HG03064 (cell line): ENCODE results near the gene AQP3.
"Not testable (repeated sequence)": the region's sequence is repeated elsewhere in the genome, so short reads cannot be mapped to it uniquely, and the experiment has no call there.

Source experiments
- ATAC-seq: cut with Tn5 transposase; IDR thresholded peaks from one replicate; pipeline ENCODE4 v1.9.1; 2021; ENCODE audit warnings: low read depth; ENCODE audit not compliant: unreplicated experiment

Gene AQP3

GRCh38 chr9:33443464-33444154 lies 3.8 kb downstream of the AQP3 start:
- no peak for ATAC-seq

GRCh38 chr9:33443047-33443446 lies 4.3 kb downstream of the AQP3 start:
- no peak for ATAC-seq

DNA sequence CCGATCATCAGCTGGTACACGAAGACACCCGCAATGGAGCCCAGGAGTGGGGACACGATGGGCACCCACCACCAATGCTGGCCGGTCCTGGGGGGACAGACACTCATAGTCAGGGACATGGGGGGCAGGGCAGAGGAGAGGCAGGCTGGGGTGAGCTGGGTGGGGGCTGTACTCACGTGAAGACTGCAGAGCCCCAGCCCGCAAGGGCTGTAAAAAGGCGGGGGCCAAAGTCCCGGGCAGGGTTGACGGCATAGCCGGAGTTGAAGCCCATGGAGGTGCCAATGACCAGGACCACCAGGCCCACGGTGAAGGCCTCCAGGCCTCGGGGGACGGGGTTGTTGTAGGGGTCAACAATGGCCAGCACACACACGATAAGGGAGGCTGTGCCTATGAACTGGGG lies 5.3 kb downstream of the AQP3 start:
- ATAC-seq = no peak

DNA sequence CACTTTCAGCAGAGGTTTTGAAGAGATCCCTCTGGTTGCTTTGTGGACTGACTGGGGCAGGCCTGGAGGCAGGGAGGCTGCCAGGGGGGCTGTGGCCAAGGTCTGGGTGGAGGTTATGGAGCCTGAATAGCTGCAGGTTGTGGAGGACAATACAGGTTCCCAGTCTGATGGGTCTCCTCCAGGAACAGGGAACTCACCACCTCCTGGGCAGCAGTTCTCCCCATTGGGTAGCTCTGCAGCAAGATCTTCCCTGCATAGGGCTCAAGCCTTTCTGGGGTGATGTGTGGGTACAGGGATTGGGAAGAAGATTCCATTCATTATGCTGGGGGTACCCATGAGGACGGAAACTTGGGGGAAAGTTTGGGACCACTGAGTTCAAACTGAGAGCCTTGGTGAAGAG lies 6.8 kb downstream of the AQP3 start:
- ATAC-seq = no peak

GRCh38 chr9:33440204-33440603 lies 7.2 kb downstream of the AQP3 start:
- no peak for ATAC-seq

DNA sequence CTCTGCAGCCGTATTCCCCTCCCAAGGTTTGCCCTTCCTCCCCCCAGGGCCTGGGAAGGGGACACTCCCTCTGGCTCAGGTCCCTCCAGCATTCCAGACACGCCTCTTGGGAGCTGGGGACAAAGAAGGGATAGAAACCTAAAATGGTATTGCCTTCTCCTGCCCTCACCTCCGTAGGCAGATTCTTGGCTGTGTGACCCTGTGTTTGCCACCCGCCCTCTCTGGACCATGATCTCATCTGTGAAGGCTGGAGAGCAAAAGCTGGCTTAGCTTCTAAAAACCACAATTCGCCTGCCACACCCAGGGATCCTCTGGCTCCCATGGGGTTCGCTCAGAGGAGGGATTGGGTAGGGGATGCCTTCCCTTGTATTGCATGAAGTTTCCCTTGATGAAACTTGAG lies 7.7 kb downstream of the AQP3 start:
- ATAC-seq = no peak

GRCh38 chr9:33438926-33439680 lies 8.3 kb downstream of the AQP3 start:
- no peak for ATAC-seq

DNA sequence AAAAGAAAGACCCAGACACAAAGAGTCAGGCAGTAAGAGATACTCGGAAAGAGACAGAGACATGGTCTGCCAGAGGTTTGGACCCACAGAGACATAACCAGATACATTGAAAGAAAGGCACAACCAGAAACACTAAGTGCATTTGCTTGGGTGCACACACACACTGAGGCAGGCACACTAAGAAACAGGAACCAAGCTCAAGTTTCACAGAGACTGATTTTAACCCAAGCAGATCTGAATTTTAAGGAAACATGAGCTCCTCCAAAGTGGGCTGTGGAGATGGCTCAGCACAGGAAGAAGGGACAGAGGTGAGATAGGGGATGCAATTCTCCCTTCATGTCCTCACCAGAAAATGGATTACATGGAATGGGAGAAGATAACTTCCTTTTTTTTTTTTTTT lies 9.5 kb downstream of the AQP3 start:
- ATAC-seq = no peak

DNA sequence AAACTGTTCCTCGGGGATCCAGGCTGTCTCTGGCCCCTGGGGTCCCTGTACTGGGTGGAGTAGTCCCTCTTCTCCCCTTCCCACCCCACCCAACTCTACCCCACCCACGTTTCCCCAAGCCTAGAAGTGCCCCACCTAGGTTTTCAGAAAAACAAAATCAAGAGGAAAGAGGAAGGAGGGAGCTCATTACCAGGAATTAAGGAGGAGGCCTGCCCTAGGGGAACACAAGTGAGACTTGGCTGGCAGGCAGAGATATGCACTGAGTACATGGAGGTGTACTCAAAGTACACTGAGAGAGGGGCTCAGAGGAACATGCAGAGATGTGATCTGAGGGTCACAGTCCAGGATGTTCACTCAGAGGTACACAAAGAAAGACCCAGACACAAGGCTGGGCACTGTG lies 10.2 kb downstream of the AQP3 start:
- ATAC-seq = no peak

DNA sequence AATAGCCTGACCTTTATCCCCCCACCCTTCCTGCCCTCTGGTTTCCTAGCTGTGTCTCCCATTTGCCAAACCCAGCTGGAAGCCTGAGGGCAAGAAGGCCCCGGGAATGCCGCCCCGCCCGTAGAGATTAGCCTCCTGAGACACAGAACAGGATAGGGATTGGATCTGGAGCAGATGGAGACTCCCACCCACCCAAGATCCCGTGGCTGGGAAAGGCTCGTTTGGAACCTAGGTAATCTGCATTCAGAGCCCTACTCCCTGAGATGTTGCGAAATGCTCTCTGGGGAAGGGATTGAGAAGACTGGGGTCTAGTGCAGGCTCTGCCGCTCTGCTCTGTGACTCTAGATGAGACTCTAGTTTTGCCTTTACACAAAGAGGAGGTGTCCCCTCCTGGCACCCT lies 10.9 kb downstream of the AQP3 start:
- ATAC-seq = no peak

DNA sequence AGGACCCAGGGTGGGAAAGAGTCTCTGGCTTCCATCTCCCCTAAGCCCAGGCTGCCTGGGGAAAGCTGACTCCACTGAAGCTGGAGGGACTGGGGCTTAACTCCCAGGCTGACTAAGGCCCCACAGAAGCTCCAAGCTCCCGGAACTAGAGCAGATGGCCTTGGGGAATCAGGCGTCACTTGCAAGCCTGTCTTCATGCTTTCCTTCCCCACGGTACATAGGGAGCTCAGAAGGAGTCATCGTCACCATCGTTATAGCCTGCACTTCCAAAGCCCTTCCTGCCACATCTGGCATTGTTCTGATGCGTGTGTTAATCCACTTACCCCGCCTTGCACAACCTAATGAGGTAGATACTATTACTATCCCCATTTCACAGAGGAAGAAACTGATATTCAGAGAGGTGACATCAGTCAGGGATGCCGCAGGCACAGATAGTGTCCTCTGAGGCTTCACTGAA lies 11.5 kb downstream of the AQP3 start:
- no peak for ATAC-seq

- ATAC-seq = no peak
Observed at GRCh38 chr9:33434317-33435105, 12.9 kb downstream of the AQP3 start.

GRCh38 chr9:33433871-33434270 lies 13.5 kb downstream of the AQP3 start:
- ATAC-seq = no peak

DNA sequence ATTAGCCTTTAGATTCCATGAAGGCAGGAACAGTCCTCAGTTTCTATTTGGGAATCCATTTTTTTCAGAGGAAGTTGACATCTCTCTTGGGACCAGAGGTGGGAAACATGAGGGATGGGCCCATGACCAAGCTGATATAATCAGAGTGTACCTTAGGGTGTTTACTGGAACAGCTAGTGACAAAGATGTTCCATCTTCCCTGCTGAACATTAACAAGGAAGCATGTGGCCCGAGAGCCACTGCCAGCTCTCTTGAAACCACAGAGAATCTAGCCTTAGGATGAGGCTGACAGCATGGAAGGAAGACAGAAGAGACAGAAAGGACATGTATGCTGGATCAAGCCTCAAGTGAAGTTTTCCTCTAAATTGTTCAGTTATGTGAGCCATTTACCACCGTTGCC lies 16.0 kb downstream of the AQP3 start:
- no peak for ATAC-seq

DNA sequence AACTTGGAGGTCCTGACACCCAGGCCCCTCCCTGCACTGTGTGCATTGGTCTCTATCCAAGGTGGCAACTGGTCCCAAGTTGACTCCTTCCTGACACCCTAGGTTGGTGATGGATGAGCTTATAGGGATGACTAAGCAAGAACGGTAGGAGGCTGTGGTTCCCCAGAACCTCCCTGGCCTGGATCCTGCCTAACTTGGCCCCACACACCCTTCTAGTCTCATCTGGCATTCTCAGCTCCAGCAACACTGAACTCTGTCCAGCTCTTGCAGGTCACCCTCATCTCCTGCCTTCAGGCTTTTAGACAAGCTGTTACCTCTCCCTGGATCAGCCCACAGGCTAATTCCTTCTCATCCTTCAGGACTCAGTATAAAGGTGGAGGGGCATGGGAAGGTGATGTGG lies 16.5 kb downstream of the AQP3 start:
- no peak for ATAC-seq

DNA sequence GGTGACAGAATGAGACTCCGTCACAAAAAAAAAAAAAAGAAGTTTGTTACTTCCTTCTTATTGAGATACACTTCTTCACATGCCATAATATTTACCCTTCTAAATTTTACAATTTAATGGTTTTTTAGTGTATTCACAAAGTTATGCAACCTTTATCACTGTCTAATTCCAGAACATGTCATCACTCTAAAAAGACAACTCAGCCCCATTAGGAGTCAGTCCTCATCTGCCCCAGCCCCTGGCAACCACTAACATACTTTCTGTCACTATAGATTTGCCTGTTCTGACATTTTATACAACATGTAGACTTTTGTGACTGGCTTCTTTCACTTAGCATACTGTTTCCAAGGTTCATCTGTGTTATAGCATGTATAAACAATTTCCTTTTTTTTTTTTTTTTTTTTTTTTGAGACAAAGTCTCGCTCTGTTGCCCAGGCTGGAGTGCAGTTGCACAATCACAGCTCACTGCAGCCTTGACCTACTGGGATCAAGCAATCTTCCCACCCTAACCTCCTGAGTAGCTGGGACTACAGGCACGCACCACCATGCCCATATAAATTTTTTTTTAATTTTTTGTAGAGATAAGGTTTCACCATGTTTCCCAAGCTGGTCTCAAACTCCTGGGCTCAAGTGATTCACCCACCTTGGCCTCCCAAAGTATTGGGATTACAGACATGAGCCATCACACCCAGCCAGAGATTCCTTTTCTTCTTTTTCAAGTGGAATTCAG lies 18.0 kb downstream of the AQP3 start:
- no peak for ATAC-seq

GRCh38 chr9:33426843-33427293 lies 20.5 kb downstream of the AQP3 start:
- no peak for ATAC-seq

GRCh38 chr9:33425128-33425533 lies 22.3 kb downstream of the AQP3 start:
- no peak for ATAC-seq

DNA sequence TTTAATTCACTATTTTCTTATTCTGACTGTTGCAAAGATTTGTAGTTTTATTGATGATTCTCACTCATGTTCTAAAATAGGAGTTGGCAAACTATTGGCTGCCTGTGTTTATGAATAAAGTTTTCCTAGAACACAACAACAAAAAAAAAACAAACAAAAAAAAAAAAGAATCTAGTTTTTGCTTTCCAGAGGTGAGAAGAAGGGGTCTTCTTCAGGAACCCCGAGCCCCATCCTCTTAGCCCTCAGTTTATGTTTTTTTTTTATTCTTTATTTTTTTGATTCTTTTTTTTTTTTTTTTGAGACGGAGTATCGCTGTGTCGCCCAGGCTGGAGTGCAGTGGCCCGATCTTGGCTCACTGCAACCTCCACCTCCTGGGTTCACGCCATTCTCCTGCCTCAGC lies 22.9 kb downstream of the AQP3 start:
- ATAC-seq = not testable (repeated sequence)

DNA sequence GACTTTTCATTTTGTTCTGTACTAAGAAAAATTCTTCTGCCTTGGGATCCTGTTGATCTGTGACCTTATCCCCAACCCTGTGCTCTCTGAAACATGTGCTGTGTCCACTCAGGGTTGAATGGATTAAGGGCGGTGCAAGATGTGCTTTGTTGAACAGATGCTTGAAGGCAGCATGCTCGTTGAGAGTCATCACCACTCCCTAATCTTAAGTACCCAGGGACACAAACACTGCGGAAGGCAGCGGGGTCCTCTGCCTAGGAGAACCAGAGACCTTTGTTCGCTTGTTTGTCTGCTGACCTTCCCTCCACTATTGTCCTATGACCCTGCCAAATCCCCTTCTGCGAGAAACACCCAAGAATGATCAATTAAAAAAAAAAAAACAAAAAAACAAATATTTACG lies 23.4 kb downstream of the AQP3 start:
- ATAC-seq = not testable (repeated sequence)
